Islet of Langerhans (tissue), 1 donor: Measurements from ENCODE around the gene NCBP1.

ENCODE experiments used
- FAIRE-seq: peaks from one replicate; lab custom pipeline; 2011; peaks lifted over from hg19 to GRCh38; lab: Jason Lieb, UNC

NCBP1 gene

GRCh38 chr9:97714435-97714834 lies 80.8 kb downstream of the NCBP1 start:
- no peak for FAIRE-seq

- FAIRE-seq: no peak
These were observed 84.2 kb downstream of the NCBP1 start for GRCh38 chr9:97717866-97718265.

- no peak for FAIRE-seq
These were observed 87.8 kb downstream of the NCBP1 start for GRCh38 chr9:97721396-97721795.

- FAIRE-seq: no peak
These were observed 88.7 kb downstream of the NCBP1 start for GRCh38 chr9:97722331-97722730.
